Nephron progenitor cell (in vitro differentiated cells): ENCODE data around the gene PRR14L.
"Not testable (repeated sequence)": the region's sequence is repeated elsewhere in the genome, so short reads cannot be mapped to it uniquely, and the experiment has no call there.

ENCODE experiments used
- DNase-seq: peaks from one replicate; pipeline ENCODE4 v3.0.0; 2021
- H3K27ac Mint-ChIP-seq: 2 replicates; pipeline ENCODE4 v1.8.0; 2021; ENCODE audit warnings: mild to moderate bottlenecking, moderate library complexity, mixed read lengths
- H3K27me3 Mint-ChIP-seq: 2 replicates; pipeline ENCODE4 v1.8.0; 2021; ENCODE audit warnings: mild to moderate bottlenecking, low read depth, mixed read lengths; ENCODE audit not compliant: poor library complexity
- H3K36me3 Mint-ChIP-seq: 2 replicates; pipeline ENCODE4 v1.8.0; 2021; ENCODE audit warnings: low read depth, mixed read lengths
- H3K4me1 Mint-ChIP-seq: 2 replicates; pipeline ENCODE4 v1.8.0; 2021; ENCODE audit warnings: mixed read lengths
- H3K4me3 Mint-ChIP-seq: 2 replicates; pipeline ENCODE4 v1.8.0; 2021; ENCODE audit warnings: mild to moderate bottlenecking, moderate library complexity, mixed read lengths
- H3K9me3 Mint-ChIP-seq: 2 replicates; pipeline ENCODE4 v1.8.0; 2021; ENCODE audit warnings: mild to moderate bottlenecking, moderate library complexity, mixed read lengths
- CTCF ChIP-seq: fragments of 200-600 bp; sonication (generic); IDR thresholded peaks from 2 replicates; pipeline ENCODE4 v1.5.0; 2021; ENCODE audit warnings: antibody characterized with exemption

Gene PRR14L

GRCh38 chr22:31662668-31663037 lies 87.3 kb downstream of the PRR14L start:
- no peak for DNase-seq
- peaks cover 22% of the 10 kb centered on the region for H3K27me3 Mint-ChIP-seq
- TF ChIP-seq CTCF, result no peak
- H3K36me3 Mint-ChIP-seq, result peaks cover 8% of the 10 kb centered on the region
- H3K27ac Mint-ChIP-seq, result no peak overlapping the region
- H3K4me1 Mint-ChIP-seq, result peaks cover 21% of the 10 kb centered on the region
- H3K9me3 Mint-ChIP-seq, result peaks cover 4% of the 10 kb centered on the region
- H3K4me3 Mint-ChIP-seq, result peak overlapping the region; percentile 100

- H3K36me3 Mint-ChIP-seq, result peaks cover 8% of the 10 kb centered on the region
- peaks cover 21% of the 10 kb centered on the region for H3K4me1 Mint-ChIP-seq
- H3K4me3 Mint-ChIP-seq, result peak within 1 kb of the TSS; percentile 100
- H3K9me3 Mint-ChIP-seq, result peaks cover 4% of the 10 kb centered on the region
- no peak for TF ChIP-seq CTCF
- peak; percentile 96 for DNase-seq
- H3K27ac Mint-ChIP-seq, result peak within 1 kb of the TSS; percentile 98
- H3K27me3 Mint-ChIP-seq, result peaks cover 16% of the 10 kb centered on the region
Measured at GRCh38 chr22:31661851-31662667, 87.9 kb downstream of the PRR14L start, which contains the start of gene PISD. Gene PISD, minus strand, starts transcription at chr22:31662215. Its CDS starts 7 bp downstream, at chr22:31662208.

GRCh38 chr22:31660860-31661341 lies 89.0 kb downstream of the PRR14L start:
- Mint-ChIP-seq H3K4me1 (peaks cover 21% of the 10 kb centered on the region), H3K4me3 (peak overlapping the region; percentile 100), H3K36me3 (peaks cover 13% of the 10 kb centered on the region), H3K27me3 (peaks cover 15% of the 10 kb centered on the region)
- DNase-seq, H3K9me3 Mint-ChIP-seq, H3K27ac Mint-ChIP-seq: not testable (repeated sequence)

GRCh38 chr22:31659246-31659645 lies 90.7 kb downstream of the PRR14L start:
- peaks cover 3% of the 10 kb centered on the region for H3K27me3 Mint-ChIP-seq
- no peak for DNase-seq
- H3K4me3 Mint-ChIP-seq, result no peak overlapping the region
- peaks cover 13% of the 10 kb centered on the region for H3K36me3 Mint-ChIP-seq
- TF ChIP-seq CTCF, result no peak
- peaks cover 21% of the 10 kb centered on the region for H3K4me1 Mint-ChIP-seq
- no peaks in the 10 kb centered on the region for H3K9me3 Mint-ChIP-seq
- no peak overlapping the region for H3K27ac Mint-ChIP-seq

- H3K27ac Mint-ChIP-seq, result no peak overlapping the region
- TF ChIP-seq CTCF, result no peak
- H3K27me3 Mint-ChIP-seq, result peaks cover 3% of the 10 kb centered on the region
- no peak for DNase-seq
- no peaks in the 10 kb centered on the region for H3K9me3 Mint-ChIP-seq
- peaks cover 18% of the 10 kb centered on the region for H3K36me3 Mint-ChIP-seq
- no peak overlapping the region for H3K4me3 Mint-ChIP-seq
- peaks cover 5% of the 10 kb centered on the region for H3K4me1 Mint-ChIP-seq
Measured at GRCh38 chr22:31654408-31654807, 95.5 kb downstream of the PRR14L start.

- H3K4me1 Mint-ChIP-seq, result peaks cover under 1% of the 10 kb centered on the region
- no peak for TF ChIP-seq CTCF
- no peak overlapping the region for H3K4me3 Mint-ChIP-seq
- H3K27me3 Mint-ChIP-seq, result no peaks in the 10 kb centered on the region
- H3K9me3 Mint-ChIP-seq, result no peaks in the 10 kb centered on the region
- peaks cover 23% of the 10 kb centered on the region for H3K36me3 Mint-ChIP-seq
- H3K27ac Mint-ChIP-seq, result no peak overlapping the region
- no peak for DNase-seq
Measured at GRCh38 chr22:31653944-31654343, 96.0 kb downstream of the PRR14L start.
